Fibroblast of pulmonary artery (primary cell): ENCODE measurements around the gene PTPRD.

Source experiments
- DNase-seq: peaks from one replicate; pipeline ENCODE4 v3.0.0-alpha.2; 2010; ENCODE audit warnings: low read depth
- H3K4me3 ChIP-seq: replicated peaks from 2 replicates; pipeline ENCODE4 v1.5.1; 2011; ENCODE audit warnings: low read depth, mild to moderate bottlenecking, control low read depth, low read length, moderate library complexity
- CTCF ChIP-seq: IDR thresholded peaks from 2 replicates; pipeline ENCODE4 v1.5.1; 2011; ENCODE audit warnings: mild to moderate bottlenecking, control low read depth, low read length, inconsistent platforms; ENCODE audit errors: missing control alignments

PTPRD gene

GRCh38 chr9:8391566-8391965 lies 2221.2 kb downstream of the PTPRD start:
- no peak overlapping the region for H3K4me3 ChIP-seq
- no peak for TF ChIP-seq CTCF
- DNase-seq, result no peak

GRCh38 chr9:8391132-8391531 lies 2221.7 kb downstream of the PTPRD start:
- DNase-seq, result no peak
- no peak overlapping the region for H3K4me3 ChIP-seq

GRCh38 chr9:8390571-8390970 lies 2222.2 kb downstream of the PTPRD start:
- no peak for TF ChIP-seq CTCF
- no peak for DNase-seq
- H3K4me3 ChIP-seq, result no peak overlapping the region

More at GRCh38 chr9:8391132-8391531, 2221.7 kb downstream of the PTPRD start:
- TF ChIP-seq CTCF, result no peak

GRCh38 chr9:8389531-8389930 lies 2223.3 kb downstream of the PTPRD start:
- DNase-seq, result no peak
- H3K4me3 ChIP-seq, result no peak overlapping the region
- TF ChIP-seq CTCF, result no peak

GRCh38 chr9:8388132-8388531 lies 2224.7 kb downstream of the PTPRD start:
- TF ChIP-seq CTCF, result no peak
- no peak for DNase-seq
- H3K4me3 ChIP-seq, result no peak overlapping the region

GRCh38 chr9:8384091-8384490 lies 2228.7 kb downstream of the PTPRD start:
- DNase-seq, result no peak
- no peak for TF ChIP-seq CTCF
- H3K4me3 ChIP-seq, result no peak overlapping the region

- H3K4me3 ChIP-seq, result no peak overlapping the region
- TF ChIP-seq CTCF, result no peak
- no peak for DNase-seq
Observed at GRCh38 chr9:8382777-8383527, 2229.8 kb downstream of the PTPRD start.
